D721Med (cell line): ENCODE data around the gene SLC23A3.
A peak's percentile ranks its signal among the peaks of the same experiment; 100 is the strongest.

ENCODE experiments used
- DNase-seq: peaks from one replicate; pipeline ENCODE4 v3.0.0; 2011; ENCODE audit warnings: low spot score; ENCODE audit not compliant: insufficient read length
- FAIRE-seq: peaks from 2 replicates; lab custom pipeline; 2011; peaks lifted over from hg19 to GRCh38; lab: Jason Lieb, UNC
- TF ChIP-seq, protein P1 (sequence below): IDR thresholded peaks from 2 replicates; pipeline ENCODE4 v1.5.1; 2012; ENCODE audit warnings: mild to moderate bottlenecking, control low read depth; ENCODE audit not compliant: insufficient read depth; ENCODE audit errors: missing control alignments

SLC23A3 gene

DNA sequence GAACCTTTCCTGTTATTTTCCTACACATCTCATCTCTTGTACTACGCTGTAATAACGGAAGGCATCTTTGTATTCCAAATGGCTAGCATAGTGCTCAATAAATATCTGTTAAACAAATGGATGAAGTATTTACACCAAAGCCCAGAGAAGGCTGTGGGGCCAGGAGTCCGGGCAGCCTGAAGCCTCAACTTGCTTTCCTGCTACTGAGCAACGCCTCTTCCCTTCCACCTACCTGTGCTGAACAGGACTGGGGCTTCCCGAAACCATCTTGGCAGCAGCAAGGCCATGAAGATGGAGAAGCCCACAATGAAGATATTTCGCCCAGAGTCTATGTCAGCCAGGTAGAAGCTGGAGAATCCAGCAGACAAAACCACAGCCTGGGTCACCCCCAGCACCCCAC, 6.7 kb downstream of the SLC23A3 start:
- no peak for FAIRE-seq
- DNase-seq = no peak
- TF ChIP-seq, protein P1, sequence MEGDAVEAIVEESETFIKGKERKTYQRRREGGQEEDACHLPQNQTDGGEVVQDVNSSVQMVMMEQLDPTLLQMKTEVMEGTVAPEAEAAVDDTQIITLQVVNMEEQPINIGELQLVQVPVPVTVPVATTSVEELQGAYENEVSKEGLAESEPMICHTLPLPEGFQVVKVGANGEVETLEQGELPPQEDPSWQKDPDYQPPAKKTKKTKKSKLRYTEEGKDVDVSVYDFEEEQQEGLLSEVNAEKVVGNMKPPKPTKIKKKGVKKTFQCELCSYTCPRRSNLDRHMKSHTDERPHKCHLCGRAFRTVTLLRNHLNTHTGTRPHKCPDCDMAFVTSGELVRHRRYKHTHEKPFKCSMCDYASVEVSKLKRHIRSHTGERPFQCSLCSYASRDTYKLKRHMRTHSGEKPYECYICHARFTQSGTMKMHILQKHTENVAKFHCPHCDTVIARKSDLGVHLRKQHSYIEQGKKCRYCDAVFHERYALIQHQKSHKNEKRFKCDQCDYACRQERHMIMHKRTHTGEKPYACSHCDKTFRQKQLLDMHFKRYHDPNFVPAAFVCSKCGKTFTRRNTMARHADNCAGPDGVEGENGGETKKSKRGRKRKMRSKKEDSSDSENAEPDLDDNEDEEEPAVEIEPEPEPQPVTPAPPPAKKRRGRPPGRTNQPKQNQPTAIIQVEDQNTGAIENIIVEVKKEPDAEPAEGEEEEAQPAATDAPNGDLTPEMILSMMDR = no peak

DNA sequence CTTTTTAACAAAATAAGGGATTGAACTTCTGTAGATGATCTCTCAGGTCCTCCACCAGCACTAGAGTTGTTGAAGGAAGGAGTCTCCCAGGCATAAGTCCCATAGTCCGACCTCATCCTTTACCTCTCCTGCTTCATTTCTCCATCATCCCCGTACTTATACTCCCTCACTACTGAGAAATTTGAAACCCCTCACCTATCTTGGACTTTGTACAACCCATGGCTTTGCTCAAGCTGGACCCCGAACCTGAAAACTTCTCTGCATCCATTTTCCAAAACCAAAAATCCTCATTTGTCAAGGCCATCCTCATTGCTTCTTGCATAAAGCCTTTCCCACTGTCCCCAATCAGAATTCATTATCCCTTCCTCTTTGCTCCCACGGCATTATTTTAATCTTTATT, 8.7 kb downstream of the SLC23A3 start:
- TF ChIP-seq, protein P1 = no peak
- FAIRE-seq (no peak), DNase-seq (no peak)

DNA sequence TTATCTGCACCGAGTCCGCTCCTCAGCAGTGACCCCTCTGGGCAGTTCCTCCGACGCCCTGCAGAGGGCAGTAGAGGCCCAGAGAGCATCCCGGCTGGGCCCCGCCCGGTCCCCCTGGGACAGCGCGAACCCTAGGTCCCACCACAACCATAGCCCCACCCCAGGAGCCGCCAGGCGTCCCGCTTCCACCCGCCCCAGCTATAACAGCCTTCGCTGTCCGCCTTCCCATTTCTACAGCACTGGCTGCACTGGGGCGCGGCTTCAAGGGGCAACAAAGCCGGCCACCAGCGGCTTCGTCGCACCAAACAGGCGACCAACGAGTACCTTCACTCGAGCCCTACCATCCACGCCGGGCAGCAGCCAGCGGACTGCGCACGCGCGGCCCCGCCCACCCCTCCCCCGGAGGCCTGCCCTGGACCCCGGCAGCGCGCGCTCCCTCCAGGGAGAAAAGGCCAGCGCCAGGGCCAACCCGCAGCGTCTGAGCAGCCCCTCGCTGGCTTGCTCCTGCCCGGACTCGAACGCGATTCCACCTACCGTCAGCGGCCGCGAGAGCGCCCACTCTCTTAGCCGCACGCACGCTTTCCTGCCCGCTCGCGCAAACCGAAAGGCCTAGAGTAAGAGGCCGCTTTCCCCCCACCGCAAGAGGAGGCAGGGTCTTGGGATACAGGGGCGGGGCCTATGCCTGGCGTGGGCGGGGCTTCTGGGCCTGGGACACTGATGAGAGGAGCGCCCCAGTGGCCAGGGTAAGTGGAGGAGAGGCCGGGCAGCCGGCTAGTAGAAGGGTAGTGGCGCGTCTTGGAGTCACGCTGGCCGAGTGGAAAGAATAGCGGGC, 9.4 kb downstream of the SLC23A3 start, which contains the start of gene NHEJ1:
NHEJ1 (minus strand) TSS at position 630 of the 832 bp plus-strand sequence. CDS start 2,453 bp downstream, outside the sequence.
- DNase-seq (peak; percentile 94), FAIRE-seq (no peak)
- TF ChIP-seq, protein P1 = peak; percentile 85

DNA sequence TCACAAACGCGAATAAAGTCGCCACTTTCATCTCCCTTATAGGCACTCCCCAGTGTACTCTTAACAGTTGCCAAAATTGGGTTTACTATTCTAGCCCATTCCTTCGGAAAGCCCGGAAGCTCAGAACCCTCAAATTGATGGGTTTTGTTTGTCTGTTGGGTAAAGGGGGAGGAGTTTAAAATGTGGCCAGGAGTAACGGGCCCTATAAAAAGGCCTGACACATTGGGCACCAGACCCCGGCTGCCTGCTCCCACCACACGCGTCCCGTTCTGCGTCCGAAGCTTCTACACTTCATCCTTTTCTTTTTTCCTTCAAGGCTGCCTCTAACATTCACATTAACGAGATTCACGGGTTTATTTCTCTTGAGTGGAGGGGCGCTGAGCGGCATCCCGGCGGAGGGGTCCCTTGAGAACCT, 10.1 kb downstream of the SLC23A3 start:
- TF ChIP-seq, protein P1 = no peak
- FAIRE-seq (no peak), DNase-seq (no peak)

DNA sequence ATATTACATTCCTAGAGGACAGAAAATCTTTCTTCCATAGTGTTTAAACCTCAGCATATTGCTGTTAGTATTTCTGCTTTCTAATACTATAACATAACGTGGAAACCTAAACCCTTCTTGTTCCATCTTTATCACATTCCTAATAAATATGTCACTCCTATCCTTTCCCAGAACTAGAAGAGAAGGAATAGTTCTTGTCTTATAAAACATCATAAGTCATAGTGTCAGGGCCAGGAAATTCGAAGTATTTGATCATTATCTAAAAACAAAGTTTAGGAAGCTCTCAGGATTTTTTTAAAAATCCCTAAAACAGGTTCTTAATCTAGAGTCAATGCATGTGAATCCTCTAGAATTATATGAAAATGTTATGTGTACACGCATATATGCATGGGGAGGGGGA, 11.2 kb downstream of the SLC23A3 start:
- TF ChIP-seq, protein P1 = no peak
- no peak for FAIRE-seq
- no peak for DNase-seq

DNA sequence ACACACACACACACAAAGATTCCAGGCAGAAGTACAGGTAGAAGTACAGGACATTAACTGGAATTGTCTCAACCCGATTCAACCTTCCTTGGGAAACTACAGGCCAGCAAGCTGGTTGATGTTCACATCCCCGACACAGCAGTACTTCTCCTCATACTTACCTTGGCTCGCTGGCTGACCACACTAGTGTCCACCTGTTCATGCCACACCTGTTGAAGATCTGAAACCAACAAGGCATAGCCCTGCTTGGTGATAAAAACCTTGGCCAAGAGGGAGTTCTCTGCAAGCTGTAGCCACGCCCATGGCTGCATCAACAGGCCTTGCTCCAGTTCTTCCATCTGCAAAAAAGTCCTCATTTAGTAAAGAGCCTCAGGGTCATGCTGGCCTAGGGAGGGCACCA, 11.8 kb downstream of the SLC23A3 start:
- DNase-seq (no peak), FAIRE-seq (no peak)
- TF ChIP-seq, protein P1 = no peak

DNA sequence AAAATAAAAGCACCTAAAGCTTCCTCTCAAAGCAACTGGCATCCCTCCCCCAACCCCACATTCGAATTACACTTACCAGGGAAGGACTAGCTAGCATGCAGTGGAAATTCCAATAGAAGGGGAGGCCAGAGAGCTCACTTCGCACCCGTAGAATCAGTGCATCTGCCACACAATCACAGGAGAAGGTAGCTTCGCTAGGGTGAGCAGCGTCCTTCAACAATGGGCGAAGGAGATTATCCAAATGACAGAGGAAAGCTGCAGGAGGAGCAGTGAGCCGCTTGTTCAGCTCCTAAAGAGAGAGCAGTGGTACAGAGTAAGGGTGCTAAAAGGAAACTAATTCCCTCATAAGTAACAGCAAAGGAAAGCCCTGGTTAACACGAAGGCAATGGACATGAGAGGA, 12.4 kb downstream of the SLC23A3 start:
- DNase-seq (no peak), FAIRE-seq (no peak)
- TF ChIP-seq, protein P1 = no peak
